GM19324 (cell line): Measurements from ENCODE around the gene URGCP.
"Not testable (repeated sequence)": the region's sequence is repeated elsewhere in the genome, so short reads cannot be mapped to it uniquely, and the experiment has no call there.

Source experiments
- ATAC-seq: cut with Tn5 transposase; IDR thresholded peaks from one replicate; pipeline ENCODE4 v1.9.1; 2021; ENCODE audit warnings: mild to moderate bottlenecking, moderate library complexity; ENCODE audit not compliant: unreplicated experiment, low FRiP score

Gene URGCP

DNA sequence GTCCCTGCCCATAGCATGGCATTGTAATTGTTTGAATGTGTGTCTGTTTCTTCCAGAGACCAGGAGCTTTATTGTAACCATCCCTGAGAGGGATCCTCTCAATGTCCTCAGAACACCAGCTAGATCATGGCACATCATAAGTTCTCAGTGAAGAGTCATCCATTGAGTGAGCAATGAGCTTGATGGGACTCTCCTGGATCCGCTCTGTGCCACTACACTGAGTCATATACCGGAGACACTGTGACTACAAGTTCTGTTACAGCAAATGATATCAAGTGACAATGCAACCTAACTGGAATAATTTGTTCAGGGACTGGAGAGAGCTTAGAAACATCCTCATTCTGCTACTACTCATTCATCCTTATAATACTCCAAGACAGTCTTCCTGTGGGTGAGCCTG, 62.1 kb downstream of the URGCP start:
- no peak for ATAC-seq

DNA sequence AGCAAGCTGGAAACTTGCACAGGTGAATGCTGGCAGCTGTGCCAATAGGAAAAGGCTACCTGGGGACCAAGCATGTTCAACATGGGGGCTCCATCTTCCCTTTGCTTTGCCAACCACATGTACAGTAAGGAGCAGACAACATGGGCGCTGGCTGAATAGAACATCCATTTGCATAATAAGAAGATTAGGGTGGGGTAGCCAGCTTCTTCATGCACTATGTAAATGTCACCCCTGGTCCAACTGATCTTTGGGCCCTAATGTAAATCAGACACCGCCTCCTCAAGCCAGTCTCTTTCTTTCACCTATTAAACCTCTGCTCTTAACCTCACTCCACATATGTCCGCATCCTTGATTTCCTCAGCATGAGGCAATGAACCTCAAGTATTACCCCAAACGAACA, 63.1 kb downstream of the URGCP start:
- ATAC-seq = no peak

DNA sequence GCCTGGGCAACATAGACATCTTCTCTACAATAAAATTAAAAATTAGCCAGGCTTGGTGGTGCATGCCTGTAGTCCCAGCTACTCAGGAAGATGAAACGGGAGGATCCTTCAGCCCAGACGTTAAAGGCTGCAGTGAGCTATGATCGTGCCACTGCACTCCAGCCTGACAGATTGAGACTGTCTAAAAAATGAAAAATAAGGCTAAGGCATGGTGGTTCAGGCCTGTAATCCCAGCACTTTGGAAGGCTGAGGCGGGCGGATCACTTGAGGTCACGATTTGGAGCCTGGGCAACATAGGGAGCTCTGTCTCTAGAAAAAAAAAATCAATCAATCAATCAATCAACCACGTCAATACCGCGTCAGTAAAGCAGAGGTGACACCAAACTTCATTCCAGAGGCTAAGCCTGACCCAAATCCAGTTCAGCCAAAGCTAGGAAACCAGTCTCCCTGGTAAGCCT, 68.2 kb downstream of the URGCP start:
- no peak for ATAC-seq

DNA sequence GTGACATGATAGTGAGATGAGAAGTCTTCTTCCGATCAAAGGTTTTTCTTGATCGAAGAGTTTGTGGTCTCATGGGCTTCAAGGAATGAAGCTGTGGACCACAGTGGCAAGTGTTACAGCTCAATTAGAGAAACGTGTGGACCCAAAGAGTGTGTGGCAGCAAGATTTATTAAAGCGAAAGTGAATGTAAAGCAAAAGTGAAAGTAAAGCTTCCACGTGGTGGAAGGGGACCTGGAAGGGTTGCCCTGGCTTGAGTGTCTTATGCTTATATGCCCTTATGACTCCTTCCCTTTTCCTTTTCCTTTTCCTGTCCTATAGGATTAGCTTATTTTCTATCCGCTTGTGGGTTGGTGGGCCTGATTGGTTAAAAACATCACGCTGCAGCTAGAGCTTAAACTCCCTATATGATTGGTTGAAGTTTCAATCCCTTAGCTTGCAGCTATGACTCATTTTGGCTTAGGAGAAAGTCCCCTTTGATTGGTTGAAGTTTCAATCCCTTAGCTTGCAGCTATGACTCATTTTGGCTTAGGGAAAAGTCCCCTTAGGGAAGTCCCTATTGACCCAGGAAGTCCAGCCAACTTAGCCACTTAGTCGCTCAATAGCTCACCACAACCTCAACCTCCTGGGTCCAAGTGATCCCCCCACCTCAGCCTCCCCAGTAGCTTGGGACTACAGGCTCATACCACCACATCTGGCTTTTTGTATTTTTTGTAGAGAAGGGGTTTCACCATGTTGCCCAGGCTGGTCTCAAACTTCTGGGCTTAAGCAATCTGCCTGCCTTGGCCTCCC, 71.7 kb downstream of the URGCP start:
- peak; percentile 52 for ATAC-seq

DNA sequence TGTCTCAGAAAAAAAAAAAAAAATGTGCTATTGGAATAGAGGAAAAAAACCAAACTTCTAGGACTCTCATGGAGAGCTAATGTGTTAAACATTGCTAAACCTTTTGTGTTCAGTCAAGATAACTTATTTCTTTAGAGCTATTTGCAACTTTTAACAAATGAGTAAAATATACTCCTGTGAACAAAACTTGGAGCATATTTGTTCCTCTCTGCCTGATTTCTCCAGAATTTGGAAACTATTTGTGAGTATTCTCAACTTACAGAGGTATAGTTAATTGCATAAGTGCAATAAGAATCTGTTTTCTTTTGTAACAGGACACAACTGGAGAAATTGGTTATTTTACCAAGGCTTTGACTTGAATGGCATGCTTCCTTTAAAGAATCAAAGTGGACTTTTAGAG, 75.5 kb downstream of the URGCP start:
- not testable (repeated sequence) for ATAC-seq
